ENCODE measurements around the gene SLCO4A1.

DNA sequence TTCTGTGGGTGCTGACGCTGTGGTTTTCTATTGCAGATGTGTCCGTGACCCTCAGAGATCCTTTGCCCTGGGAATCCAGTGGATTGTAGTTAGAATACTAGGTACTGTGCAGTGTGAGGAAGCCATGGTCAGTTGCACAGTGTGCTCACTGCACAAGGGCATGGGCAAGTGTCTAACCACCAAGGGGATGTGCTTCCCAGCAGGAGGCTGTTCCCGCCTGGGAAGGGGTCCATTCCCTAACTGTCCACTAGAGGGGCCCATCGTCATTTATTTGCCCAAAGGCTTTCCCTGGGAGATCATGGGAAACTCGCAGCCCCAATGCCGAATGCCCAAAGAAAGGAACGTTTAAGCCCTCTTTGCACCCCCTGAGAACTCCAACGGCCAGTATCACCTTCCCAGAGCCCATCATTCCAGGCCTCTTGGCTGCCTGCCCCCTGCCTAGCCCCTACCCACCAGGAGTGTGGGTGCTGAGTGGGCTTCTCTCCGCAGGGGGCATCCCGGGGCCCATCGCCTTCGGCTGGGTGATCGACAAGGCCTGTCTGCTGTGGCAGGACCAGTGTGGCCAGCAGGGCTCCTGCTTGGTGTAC is 26.2 kb downstream of the SLCO4A1 start:
- TF ChIP-seq EZH2phosphoT487 (IDR thresholded peaks at IDR 0.05; ENCODE audit: insufficient read depth, low read depth) (no peak), EZH2 (IDR thresholded peaks at IDR 0.05; ENCODE audit: insufficient read depth, poor library complexity, severe bottlenecking) (no peak)

Measured in GM23248 (cell line).